NCI-H526 treated with DMSO at 0.1 percent for 48 hours (cell line): ENCODE data around the gene BRPF1.
A peak's percentile ranks its signal among the peaks of the same experiment; 100 is the strongest.

Source experiments
- DNase-seq: peaks from one replicate; lab custom pipeline; 2025; lab: John Stamatoyannopoulos, UW

BRPF1 gene

GRCh38 chr3:9791790-9792404, 60.4 kb downstream of the BRPF1 start:
- no peak for DNase-seq

- DNase-seq: peak; percentile 96
Observed at GRCh38 chr3:9792405-9793160, 61.0 kb downstream of the BRPF1 start, which contains the start of the genes ARPC4 and TADA3. TSS of gene ARPC4 (plus strand) at chr3:9793082. CDS start at chr3:9793122, 40 bp downstream. TSS of gene TADA3 (minus strand) at chr3:9792473. CDS start at chr3:9791466, 1,007 bp downstream.

- DNase-seq: no peak
Observed at GRCh38 chr3:9793161-9793781, 61.7 kb downstream of the BRPF1 start.

GRCh38 chr3:9794400-9794799, 62.9 kb downstream of the BRPF1 start:
- no peak for DNase-seq

GRCh38 chr3:9795207-9795606, 63.7 kb downstream of the BRPF1 start:
- DNase-seq: no peak

GRCh38 chr3:9797196-9797945, 65.8 kb downstream of the BRPF1 start:
- no peak for DNase-seq
